Measurements from ENCODE around the gene FBLN7. TPM values are rescaled to one million over a fixed set of nuclear protein-coding genes. Genes with fewer than 3 reads are reported as not detected.

FBLN7 gene
- total RNA-seq (2022; extraction: Qiagen RNA extraction; ENCODE audit: low read depth) = 0.28 to 0.91 TPM (median 0.60 TPM) in 5 replicates

GRCh38 chr2:112138159-112139032 lies at the start of gene FBLN7:
TSS of gene FBLN7 (plus strand) at chr2:112138385. CDS start at chr2:112138656, 271 bp downstream.

Other genes starting within 250 kb of the FBLN7 start
- 1.5 to 1.9 TPM (median 1.7 TPM) in 5 replicates for gene MERTK, start 239.8 kb upstream of the FBLN7 start, total RNA-seq (2022; extraction: Qiagen RNA extraction; ENCODE audit: low read depth)
- gene TMEM87B, start 83.1 kb upstream of the FBLN7 start, total RNA-seq (2022; extraction: Qiagen RNA extraction; ENCODE audit: low read depth) = 8.6 to 20.3 TPM (median 16.8 TPM) in 5 replicates
- gene ZC3H8, start 116.7 kb downstream of the FBLN7 start, total RNA-seq (2022; extraction: Qiagen RNA extraction; ENCODE audit: low read depth) = 13.9 to 24.6 TPM (median 15.2 TPM) in 5 replicates
- 0.26 to 0.85 TPM (median 0.33 TPM) in 5 replicates for gene ZC3H6, start 137.2 kb downstream of the FBLN7 start, total RNA-seq (2022; extraction: Qiagen RNA extraction; ENCODE audit: low read depth)